Loucy (cell line): ENCODE data around the gene BUB1B.

ENCODE experiments used
- H2AFZ ChIP-seq: fragments of 200-600 bp; sonication (generic); 2 replicates; pipeline ENCODE4 v1.6.0; 2016; ENCODE audit warnings: antibody characterized with exemption, mild to moderate bottlenecking, low read length, moderate library complexity
- H3F3A ChIP-seq: fragments of 200-600 bp; 2 replicates; pipeline ENCODE4 v1.6.0; 2016; ENCODE audit warnings: antibody characterized with exemption, low read depth, mild to moderate bottlenecking
- H3K27me3 ChIP-seq: fragments of 200-600 bp; sonication (generic); 2 replicates; pipeline ENCODE4 v1.6.1; 2014; ENCODE audit warnings: low read length, mild to moderate bottlenecking; ENCODE audit not compliant: insufficient read depth, poor library complexity, severe bottlenecking
- H3K36me3 ChIP-seq: fragments of 200-600 bp; sonication (generic); 2 replicates; pipeline ENCODE4 v1.6.1; 2016; ENCODE audit warnings: low read length; ENCODE audit not compliant: insufficient read depth
- H3K4me1 ChIP-seq: fragments of 200-600 bp; sonication (generic); 2 replicates; pipeline ENCODE4 v1.5.1; 2014; ENCODE audit warnings: low read length, mild to moderate bottlenecking; ENCODE audit not compliant: insufficient read depth, poor library complexity, severe bottlenecking
- H3K4me2 ChIP-seq: fragments of 200-600 bp; sonication (generic); 2 replicates; pipeline ENCODE4 v1.6.0; 2014; ENCODE audit warnings: antibody characterized with exemption, low read length, low read depth, mild to moderate bottlenecking; ENCODE audit not compliant: poor library complexity, severe bottlenecking
- H3K4me3 ChIP-seq: fragments of 200-600 bp; sonication (generic); 2 replicates; pipeline ENCODE4 v1.5.1; 2014; ENCODE audit warnings: low read length, mild to moderate bottlenecking, mixed read lengths; ENCODE audit not compliant: poor library complexity, severe bottlenecking
- H3K79me2 ChIP-seq: fragments of 200-600 bp; sonication (generic); 2 replicates; pipeline ENCODE4 v1.6.1; 2014; ENCODE audit warnings: low read length; ENCODE audit not compliant: insufficient read depth
- H3K9ac ChIP-seq: fragments of 200-600 bp; sonication (generic); 2 replicates; pipeline ENCODE4 v1.6.0; 2014; ENCODE audit warnings: mild to moderate bottlenecking, low read depth, low read length, moderate library complexity; ENCODE audit not compliant: poor library complexity, severe bottlenecking
- H3K9me2 ChIP-seq: fragments of 200-600 bp; sonication (generic); replicated peaks from 2 replicates; pipeline ENCODE4 v1.6.1; 2016; ENCODE audit warnings: low read depth, low read length, mixed read lengths
- H3K9me3 ChIP-seq: fragments of 200-600 bp; sonication (generic); 2 replicates; pipeline ENCODE4 v1.6.1; 2014; ENCODE audit warnings: mild to moderate bottlenecking, antibody characterized with exemption, low read length, low read depth; ENCODE audit not compliant: insufficient read depth
- H4K20me1 ChIP-seq: fragments of 200-600 bp; sonication (generic); 2 replicates; pipeline ENCODE4 v1.6.0; 2014; ENCODE audit warnings: antibody characterized with exemption, low read length, mild to moderate bottlenecking; ENCODE audit not compliant: insufficient read depth, poor library complexity, severe bottlenecking
- CTCF ChIP-seq: fragments of 200-600 bp; sonication (generic); conservative IDR thresholded peaks from 2 replicates; pipeline ENCODE4 v1.5.1; 2014; ENCODE audit warnings: mild to moderate bottlenecking, antibody characterized with exemption, low read length
- EZH2phosphoT487 ChIP-seq: fragments of 200-600 bp; IDR thresholded peaks from 2 replicates; pipeline ENCODE4 v1.6.1; 2018; ENCODE audit warnings: antibody characterized with exemption, mild to moderate bottlenecking, moderate library complexity, borderline replicate concordance

BUB1B gene

DNA sequence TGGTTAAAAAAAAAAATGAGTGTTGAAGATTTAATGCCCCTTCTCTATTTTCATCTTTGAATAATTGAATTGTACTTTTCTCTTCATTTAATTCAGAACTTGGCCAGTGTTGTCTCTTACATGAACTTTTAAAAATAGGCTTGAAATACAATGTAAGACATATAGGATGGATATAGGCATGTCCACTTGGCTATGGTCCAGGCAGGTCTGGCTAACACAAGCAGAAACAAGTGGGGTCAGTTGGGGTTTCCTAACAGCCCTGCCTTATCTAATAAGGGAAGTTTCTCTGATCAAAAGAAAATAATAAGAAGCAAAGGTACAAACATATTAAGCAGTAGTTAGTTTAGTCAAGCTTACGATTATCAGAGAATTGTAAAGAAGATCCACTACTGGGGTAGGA is 58.9 kb downstream of the BUB1B start:
- Histone ChIP-seq H3K9ac (no peak overlapping the region), H3K36me3 (peaks cover 86% of the 10 kb centered on the region), H3K4me1 (no peaks in the 10 kb centered on the region), H3K4me2 (no peak overlapping the region), H3K9me3 (no peaks in the 10 kb centered on the region), H2AFZ (no peak overlapping the region), H3K27me3 (no peaks in the 10 kb centered on the region), H3K9me2 (no peaks in the 10 kb centered on the region), H3K79me2 (no peaks in the 10 kb centered on the region), H4K20me1 (peaks cover 3% of the 10 kb centered on the region), H3K4me3 (no peak overlapping the region), H3F3A (no peaks in the 10 kb centered on the region)
- no peak for TF ChIP-seq EZH2phosphoT487
- TF ChIP-seq CTCF: no peak

DNA sequence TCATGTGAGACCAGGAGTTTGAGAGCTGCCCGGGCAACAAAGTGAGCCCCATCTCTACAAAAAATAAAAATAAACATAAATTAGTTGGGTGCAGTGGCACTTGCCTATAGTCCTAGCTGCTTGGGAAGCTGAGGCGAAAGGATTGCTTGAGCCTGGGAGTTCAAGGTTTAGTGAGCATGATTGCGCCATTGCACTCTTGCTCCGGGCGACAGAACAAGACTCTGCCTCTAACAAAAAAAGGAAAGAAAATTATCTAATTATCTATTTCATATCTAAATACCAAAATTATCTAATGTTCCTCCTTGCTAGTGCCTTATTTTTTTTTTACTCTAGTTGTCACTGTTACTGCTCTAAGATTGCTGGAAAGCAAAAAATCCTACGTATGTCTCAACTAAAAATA is 61.3 kb downstream of the BUB1B start:
- Histone ChIP-seq H3K9me2 (no peaks in the 10 kb centered on the region), H3K4me3 (no peak overlapping the region), H3K36me3 (peaks cover 81% of the 10 kb centered on the region), H3K4me2 (no peak overlapping the region), H3K79me2 (no peaks in the 10 kb centered on the region), H3K4me1 (no peaks in the 10 kb centered on the region), H2AFZ (no peak overlapping the region), H3F3A (no peaks in the 10 kb centered on the region), H3K9me3 (no peaks in the 10 kb centered on the region), H3K9ac (no peak overlapping the region), H4K20me1 (peaks cover 3% of the 10 kb centered on the region), H3K27me3 (no peaks in the 10 kb centered on the region)
- TF ChIP-seq EZH2phosphoT487 (no peak), CTCF (no peak)

DNA sequence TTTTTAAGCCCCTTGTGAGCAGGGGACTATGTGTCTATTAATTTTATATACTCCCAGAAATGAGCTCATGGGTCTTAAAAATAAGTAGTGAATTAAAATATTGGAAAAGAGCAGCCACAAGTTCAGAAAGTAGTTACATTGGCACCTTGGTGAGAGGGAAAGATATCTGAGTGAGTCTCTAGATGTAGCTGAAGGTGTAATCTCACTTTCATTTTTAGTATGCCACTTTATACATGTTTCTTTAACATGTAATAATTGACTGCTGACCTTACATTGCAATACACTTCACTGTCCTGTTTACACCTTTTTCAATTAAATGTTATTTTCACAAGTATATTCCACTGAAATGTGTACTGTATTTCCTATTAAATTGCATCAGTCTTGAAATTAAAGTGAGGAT is 65.9 kb downstream of the BUB1B start:
- H3K27me3 ChIP-seq: no peaks in the 10 kb centered on the region
- no peaks in the 10 kb centered on the region for H3K9me2 ChIP-seq
- no peak overlapping the region for H3K9ac ChIP-seq
- H3F3A ChIP-seq: no peaks in the 10 kb centered on the region
- no peaks in the 10 kb centered on the region for H4K20me1 ChIP-seq
- peaks cover 62% of the 10 kb centered on the region; the same call in 1 of the 2 replicates for H3K36me3 ChIP-seq
- no peaks in the 10 kb centered on the region for H3K4me1 ChIP-seq
- no peak overlapping the region for H3K4me3 ChIP-seq
- TF ChIP-seq CTCF (no peak), EZH2phosphoT487 (no peak)
- H3K79me2 ChIP-seq: no peaks in the 10 kb centered on the region
- no peak overlapping the region for H3K4me2 ChIP-seq
- no peaks in the 10 kb centered on the region for H3K9me3 ChIP-seq
- H2AFZ ChIP-seq: no peak overlapping the region
